Islet precursor cell (in vitro differentiated cells): ENCODE data around the gene VPS37C.
A peak's percentile ranks its signal among the peaks of the same experiment; 100 is the strongest.
"Not testable (repeated sequence)": the region's sequence is repeated elsewhere in the genome, so short reads cannot be mapped to it uniquely, and the experiment has no call there.

ENCODE experiments used
- DNase-seq: peaks from one replicate; pipeline ENCODE4 v3.0.0-alpha.2; 2018

The VPS37C gene

DNA sequence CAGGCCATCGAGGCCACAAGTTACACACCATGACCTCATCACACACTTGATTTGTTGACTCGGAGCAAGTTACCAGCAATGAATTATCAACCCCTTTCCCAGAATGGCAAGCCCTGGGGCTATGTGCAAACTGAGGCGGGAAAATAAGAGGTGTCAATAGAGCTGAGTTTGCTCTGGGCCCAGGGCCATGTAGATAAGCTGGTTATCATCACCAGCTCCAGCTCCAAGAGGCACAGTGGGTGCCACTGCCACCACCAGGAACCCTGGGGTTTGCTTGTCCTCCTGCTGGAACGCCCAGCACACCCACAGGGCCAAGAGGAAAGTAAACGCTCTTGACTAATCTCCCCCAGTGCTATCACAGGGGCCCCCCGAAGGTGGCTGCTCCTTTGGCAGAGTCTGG, 13.0 kb upstream of the VPS37C start:
- no peak for DNase-seq

DNA sequence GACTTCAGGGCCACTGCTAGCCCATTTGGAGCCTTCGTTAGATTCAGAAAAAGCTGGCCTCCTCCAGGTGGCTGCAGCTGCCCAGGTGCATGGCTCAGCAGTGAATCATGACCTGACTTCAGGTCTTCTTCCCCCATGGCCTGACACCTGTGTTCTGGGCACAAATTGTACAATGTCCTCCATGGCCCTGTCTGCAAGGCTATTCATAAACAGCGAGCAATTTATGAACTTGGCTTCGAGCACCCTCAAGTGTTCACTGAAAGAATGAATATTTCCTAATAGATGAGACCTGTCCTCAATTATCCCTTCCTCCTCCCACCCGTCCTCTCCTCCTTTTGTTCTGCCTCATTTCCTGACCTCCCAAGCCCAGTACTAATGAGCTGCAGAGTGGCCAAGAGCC, 12.2 kb upstream of the VPS37C start:
- no peak for DNase-seq

- DNase-seq, result no peak
These were observed 11.7 kb upstream of the VPS37C start for GRCh38 chr11:61172888-61173287.

- no peak for DNase-seq
These were observed 11.1 kb upstream of the VPS37C start for GRCh38 chr11:61172356-61172755.

- DNase-seq, result no peak
These were observed 10.7 kb upstream of the VPS37C start for GRCh38 chr11:61171907-61172306.

DNA sequence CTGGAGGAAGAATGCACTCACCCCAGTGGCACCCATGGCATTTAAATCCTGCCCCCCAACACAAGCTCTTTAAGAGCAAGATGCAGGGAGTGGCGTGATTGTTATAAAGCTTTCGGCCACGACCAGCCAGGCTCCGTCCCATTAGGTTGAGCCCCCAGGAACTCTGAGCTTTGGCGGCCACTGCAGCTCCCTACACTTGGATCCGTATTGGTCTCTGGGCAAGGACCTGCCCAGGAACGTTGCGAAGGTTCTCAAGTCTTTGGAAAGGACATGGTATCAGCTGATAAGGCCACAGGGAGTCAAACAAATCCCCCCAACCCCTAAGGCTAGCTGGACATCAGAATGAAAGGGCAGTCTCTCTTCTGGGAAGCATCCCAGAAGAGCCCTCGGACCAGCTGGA, 9.3 kb upstream of the VPS37C start:
- no peak for DNase-seq

DNA sequence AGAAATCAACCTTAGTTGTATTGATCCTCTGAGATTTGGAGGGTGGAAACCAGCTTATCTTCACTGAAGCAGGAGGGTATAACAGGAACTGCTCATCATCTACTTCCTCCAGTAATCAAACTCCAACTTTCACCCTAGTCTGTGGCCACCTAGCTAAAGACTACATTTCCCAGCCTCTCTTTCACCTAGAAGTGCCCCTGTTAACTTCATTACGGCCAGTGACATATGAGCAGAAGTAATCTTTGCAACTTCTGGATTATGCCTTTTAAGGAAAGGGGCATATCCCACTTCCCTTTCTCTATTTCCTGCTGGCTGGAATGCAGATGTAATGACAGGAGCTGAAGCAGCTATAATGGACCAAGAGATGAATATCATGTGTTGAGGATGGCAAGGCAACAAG, 7.6 kb upstream of the VPS37C start:
- DNase-seq, result no peak

GRCh38 chr11:61168042-61168688, 6.9 kb upstream of the VPS37C start:
- DNase-seq, result no peak

- not testable (repeated sequence) for DNase-seq
These were observed 5.1 kb upstream of the VPS37C start for GRCh38 chr11:61166331-61166730.

DNA sequence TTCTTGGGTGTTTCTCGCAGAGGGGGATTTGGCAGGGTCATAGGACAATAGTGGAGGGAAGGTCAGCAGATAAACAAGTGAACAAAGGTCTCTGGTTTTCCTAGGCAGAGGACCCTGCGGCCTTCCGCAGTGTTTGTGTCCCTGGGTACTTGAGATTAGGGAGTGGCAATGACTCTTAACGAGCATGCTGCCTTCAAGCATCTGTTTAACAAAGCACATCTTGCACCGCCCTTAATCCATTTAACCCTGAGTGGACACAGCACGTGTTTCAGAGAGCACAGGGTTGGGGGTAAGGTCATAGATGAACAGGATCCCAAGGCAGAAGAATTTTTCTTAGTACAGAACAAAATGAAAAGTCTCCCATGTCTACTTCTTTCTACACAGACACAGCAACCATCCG, 4.6 kb upstream of the VPS37C start:
- DNase-seq, result not testable (repeated sequence)

GRCh38 chr11:61164606-61165424, 3.6 kb upstream of the VPS37C start:
- DNase-seq, result no peak

GRCh38 chr11:61163714-61164605, 2.7 kb upstream of the VPS37C start:
- DNase-seq, result no peak

- no peak for DNase-seq
These were observed 1.8 kb upstream of the VPS37C start for GRCh38 chr11:61163021-61163420.

GRCh38 chr11:61162092-61162941, 1.1 kb upstream of the VPS37C start:
- no peak for DNase-seq

DNA sequence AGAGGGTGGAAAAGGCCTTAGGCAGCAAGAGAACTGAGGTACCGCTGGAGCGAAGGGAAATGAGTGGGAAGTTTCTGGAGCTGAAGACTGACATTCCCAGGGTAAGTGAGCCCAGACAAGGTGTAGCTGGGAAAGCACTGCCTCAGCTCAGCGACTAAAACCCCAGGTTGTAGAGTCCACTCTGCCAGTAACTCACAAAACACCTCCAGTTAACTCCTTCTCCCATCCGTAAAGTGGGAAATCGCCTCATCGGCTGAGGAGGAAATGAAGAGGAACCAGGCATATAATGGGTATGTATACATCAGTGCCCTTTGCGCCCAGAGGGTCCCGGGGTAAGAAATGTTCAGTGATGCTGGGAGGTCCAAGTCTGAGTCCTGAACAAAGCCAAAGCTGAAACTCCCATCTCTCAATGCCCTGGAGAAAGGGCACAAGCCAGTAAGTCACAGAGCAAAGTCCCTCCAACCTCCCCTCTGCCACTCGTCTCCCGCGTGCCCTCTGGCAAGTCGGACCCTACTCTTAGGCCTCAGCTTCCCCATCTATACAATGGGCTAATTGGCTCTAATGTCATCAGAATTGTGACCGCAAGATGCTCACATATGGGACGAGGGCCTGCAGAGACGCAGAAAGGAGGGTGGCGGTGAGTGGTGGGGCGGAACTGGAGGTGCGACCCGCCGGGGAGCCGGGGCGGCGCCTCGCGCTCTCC, 588 bp downstream of the VPS37C start:
- peak; percentile 72 for DNase-seq

DNA sequence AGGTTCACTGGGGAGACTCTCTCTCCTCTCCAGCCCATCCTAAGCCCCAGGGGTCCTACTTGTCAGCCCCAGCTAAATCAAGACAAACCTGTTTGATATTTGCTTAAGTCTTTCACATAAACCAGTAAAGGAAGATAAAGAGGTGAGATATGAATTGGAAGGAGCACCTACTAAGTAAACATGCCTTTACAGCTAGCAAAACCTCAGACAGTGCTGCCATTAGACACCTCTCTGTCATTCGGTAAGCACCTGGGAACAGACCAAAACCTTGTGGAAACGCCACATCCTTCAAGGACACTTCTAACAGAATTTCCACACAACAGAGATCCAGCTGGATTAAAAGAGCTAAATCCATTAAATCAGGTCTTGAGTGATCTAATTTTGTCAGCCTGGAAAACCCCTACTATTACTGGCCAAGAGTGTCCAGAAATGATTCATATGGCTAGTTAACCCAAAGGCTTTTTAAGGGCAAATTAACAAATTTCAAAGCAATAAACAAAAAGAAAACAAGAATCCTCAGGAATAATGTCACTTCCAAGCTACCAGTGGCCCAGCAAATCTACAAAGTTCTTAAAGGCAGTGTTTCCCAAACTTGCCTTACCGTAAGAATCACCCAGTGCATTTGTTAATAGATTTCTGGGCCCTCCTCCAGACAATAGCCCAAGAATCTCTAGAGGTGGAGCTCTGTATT, 2.4 kb downstream of the VPS37C start:
- no peak for DNase-seq

- DNase-seq, result no peak
These were observed 3.5 kb downstream of the VPS37C start for GRCh38 chr11:61157743-61158142.

- DNase-seq, result no peak
These were observed 5.5 kb downstream of the VPS37C start for GRCh38 chr11:61155741-61156140.

- no peak for DNase-seq
These were observed 5.9 kb downstream of the VPS37C start for GRCh38 chr11:61155312-61155711.

GRCh38 chr11:61154528-61154927, 6.7 kb downstream of the VPS37C start:
- DNase-seq, result no peak

DNA sequence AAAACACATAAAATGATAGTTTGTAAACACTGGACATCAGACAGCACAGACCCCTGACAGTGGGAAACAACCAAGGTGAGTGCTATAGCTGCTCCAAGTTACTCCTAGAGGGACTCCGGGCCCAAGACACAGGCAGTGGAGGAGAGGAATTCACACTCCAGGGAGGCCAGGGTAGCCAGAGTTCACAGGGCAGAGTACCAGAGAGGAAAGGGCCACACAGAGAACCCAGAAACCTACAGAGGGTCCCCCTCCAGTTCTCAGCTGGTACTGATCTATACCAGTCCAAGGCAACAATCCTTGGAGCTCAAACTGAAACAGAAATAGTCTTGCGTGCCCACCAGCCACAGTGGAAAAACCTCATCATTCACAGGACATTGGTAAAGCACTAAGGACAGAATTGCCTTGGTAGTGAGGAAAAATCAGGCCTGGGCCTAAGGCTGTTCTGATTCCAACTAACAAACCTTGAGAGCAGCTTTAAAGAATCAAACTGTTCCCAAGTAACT, 7.6 kb downstream of the VPS37C start:
- DNase-seq, result peak; percentile 76
